H1 (cell line): ENCODE measurements around the gene ECI2. TPM values are rescaled to one million over a fixed set of nuclear protein-coding genes. Genes with fewer than 3 reads are reported as not detected.

Source experiments
- CHD7 ChIP-seq: fragments of 300-600 bp; sonication (generic); IDR thresholded peaks from 2 replicates; pipeline ENCODE4 v1.7.1; 2012; ENCODE audit warnings: low read length, moderate library complexity, mild to moderate bottlenecking, inconsistent platforms; ENCODE audit not compliant: insufficient replicate concordance
- SIRT6 ChIP-seq: IDR thresholded peaks from one replicate; pipeline ENCODE4 v1.7.1; 2012; ENCODE audit warnings: low read length, inconsistent platforms
- SIX5 ChIP-seq: IDR thresholded peaks from 2 replicates; pipeline ENCODE4 v1.6.1; 2011; ENCODE audit warnings: mild to moderate bottlenecking, low read depth, low read length
- TBP ChIP-seq: IDR thresholded peaks from 2 replicates; pipeline ENCODE4 v1.6.1; 2011; ENCODE audit warnings: low read depth, low read length, improper control_type of control experiment
- polyA plus RNA-seq, 7 experiments: library from polyadenylated mRNA; depleted of rRNA in 3 of 7; stranded (reverse) in 5 of 7; unstranded in 2 of 7; fragments of >200 nt in 5 of 7; fragments of 200-250 nt in 2 of 7; gene quantifications; 1 replicate in 5 of 7; 2 replicates in 1 of 7; 4 replicates in 1 of 7; pipeline versions ENCODE4 v1.2.1 to v1.2.3, GENCODE V29; 2011 to 2013; ENCODE audit warnings: missing spikeins in 2 of 7, mixed read lengths in 2 of 7
- total RNA-seq: library from RNA; stranded (reverse); fragmentation: NEBNext Ultra II Directional; extraction: Animal tissue kit (Norgen Biotek cat#: 25700); gene quantifications from 2 replicates; pipeline ENCODE4 v1.2.1, GENCODE V29; 2021

Gene ECI2
- total and polyA plus RNA-seq, 2 of the 8 experiments (the other 6 are each of a cell fraction or from before 2014, with no cell fraction given) = 40.4 to 70.8 TPM

GRCh38 chr6:4108561-4109093, 26.7 kb downstream of the ECI2 start (continued):
- TF ChIP-seq CHD7 = no peak
- TF ChIP-seq SIRT6 = no peak
- no peak for TF ChIP-seq TBP
- TF ChIP-seq SIX5 = no peak
